HG03196 (cell line): ENCODE results near the gene COMMD10.

Experiments
- ATAC-seq: cut with Tn5 transposase; IDR thresholded peaks from one replicate; pipeline ENCODE4 v1.9.1; 2021; ENCODE audit not compliant: unreplicated experiment

COMMD10 gene

DNA sequence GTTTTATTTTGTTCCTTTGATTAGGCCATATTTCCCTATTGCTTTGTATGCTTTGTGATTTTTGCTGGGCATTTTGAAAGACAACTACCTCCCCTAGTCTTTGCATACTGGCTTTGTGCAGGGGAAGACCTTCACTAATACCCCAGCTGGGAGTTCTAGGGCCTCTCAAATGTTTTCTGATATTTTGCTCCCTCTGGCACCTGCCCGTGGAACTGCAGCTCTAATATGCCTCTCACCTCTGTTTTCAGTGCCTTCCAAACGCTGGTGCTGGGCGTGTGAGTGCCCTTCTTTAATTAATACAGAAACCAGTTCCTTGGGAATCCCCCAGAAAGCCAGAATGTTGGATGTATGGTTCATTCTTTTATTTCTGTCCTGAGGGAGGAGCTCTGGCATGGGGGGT, 204.5 kb downstream of the COMMD10 start:
- ATAC-seq = no peak

DNA sequence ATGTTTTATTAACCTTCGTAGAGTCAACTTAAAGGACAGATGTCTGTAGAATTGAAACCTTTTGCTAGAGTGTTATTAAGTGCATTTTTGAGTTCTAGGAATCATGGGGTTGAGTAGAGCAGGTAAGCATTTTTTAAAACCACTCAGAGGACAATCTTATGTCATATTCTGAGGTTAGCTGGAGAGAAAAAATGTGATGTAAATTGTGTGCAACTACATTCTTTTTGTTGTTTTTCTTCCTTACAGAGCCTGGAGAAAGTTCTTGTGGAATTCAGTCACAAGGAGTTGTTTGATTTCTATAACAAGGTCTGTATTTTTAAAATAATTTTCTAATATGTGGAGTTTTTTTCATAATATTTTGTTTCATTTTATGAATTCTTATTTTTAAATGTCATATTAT, 206.4 kb downstream of the COMMD10 start:
- ATAC-seq = no peak

DNA sequence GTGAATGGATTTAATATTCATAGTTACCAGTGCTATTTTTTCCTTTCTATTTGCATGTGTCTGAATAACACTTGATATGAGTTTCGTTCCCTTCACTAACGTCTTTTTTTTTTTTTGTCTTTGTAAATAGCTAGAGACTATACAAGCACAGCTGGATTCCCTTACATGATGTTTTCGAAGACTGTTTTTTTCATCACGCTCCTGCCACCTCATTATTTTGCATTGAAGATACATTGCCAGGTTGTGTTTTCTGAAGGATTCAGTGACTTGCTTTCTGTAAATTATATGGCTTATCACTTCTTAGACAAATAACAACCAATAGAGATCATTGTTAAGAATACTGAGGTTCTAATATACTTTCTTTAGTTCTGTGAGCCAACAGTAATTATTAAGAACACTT, 207.5 kb downstream of the COMMD10 start:
- ATAC-seq = no peak

- ATAC-seq = no peak
Measured at GRCh38 chr5:116296335-116297072, 211.7 kb downstream of the COMMD10 start.

GRCh38 chr5:116297296-116297814, 212.5 kb downstream of the COMMD10 start:
- ATAC-seq = no peak

DNA sequence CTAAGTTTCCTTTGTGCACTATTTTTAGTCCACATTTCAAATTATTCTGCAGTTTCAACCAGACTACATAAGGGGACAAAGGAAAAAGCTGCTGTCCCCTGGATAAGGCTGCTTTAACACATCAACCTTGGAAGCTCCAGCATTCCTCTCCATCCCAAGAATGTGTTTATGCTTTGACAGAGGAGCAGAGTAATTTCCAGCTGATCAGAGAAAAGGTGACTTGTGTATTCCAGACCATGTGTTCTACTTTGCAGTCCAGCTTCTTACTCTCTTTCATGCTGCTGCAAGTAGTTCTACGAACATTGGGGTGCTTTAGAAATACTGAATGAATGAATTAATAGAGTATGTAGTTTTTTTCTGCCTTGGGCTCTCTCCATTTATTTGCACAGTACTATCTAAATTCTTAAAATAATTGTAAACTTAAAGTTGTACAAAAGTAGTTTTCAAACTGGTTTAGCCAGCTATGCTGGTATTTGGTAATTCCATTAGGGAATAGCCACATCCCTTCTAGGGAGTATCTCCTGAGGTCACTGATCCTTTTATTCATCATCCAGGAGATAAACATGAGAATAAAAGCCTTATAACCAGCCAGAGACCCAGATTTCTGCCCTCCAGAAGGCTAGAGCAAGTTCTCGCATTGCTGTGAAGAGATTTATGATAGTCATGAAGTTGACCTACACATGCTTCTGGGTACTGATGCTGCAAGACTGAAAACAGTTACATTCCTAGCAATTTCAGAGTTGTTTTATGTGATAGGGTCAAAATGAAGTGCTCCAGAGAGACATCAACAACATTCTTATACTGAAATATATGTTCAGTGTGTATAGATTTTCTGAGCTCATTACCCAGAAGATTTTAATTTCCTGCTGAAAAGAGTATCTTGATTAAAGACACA, 215.2 kb downstream of the COMMD10 start:
- no peak for ATAC-seq

DNA sequence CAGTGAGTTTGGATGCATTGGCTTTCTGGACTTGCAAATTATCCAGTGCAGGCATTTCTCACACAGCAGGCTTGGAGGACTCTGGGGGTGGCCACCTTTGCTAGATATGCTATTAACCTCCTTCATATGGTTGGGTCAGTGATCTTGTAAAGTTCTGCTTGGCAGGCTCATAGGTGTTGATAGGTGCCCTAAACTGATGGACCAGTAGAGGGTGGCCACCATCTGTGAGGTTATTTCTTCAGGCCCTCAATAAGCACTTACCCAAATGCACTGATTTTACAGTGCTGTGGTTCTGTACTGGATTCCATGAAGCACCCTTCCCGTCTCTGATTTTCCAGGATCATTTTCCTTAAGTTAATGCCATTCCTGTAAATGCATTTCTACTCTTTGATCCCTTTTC, 216.3 kb downstream of the COMMD10 start:
- ATAC-seq = no peak

- ATAC-seq = no peak
Measured at GRCh38 chr5:116303340-116303739, 218.5 kb downstream of the COMMD10 start.

DNA sequence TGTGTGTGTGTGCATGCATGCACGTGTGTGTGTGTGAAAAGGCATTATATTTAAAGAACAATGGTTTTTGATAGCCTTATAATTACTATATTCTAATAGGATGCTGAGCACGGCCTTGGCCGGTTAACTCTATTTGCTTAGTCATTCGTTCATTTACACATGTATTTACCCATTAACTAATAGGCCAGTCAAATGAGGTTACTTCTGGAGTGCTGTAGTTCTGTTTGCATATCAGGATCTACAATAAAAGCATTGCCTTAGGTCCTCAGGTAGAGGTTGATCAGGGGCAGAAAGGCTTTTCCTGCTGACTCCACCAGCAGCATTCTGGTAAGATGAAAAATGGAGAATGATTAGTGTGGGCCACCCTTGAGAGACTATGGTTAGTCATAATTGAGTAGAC, 219.0 kb downstream of the COMMD10 start:
- ATAC-seq = no peak

DNA sequence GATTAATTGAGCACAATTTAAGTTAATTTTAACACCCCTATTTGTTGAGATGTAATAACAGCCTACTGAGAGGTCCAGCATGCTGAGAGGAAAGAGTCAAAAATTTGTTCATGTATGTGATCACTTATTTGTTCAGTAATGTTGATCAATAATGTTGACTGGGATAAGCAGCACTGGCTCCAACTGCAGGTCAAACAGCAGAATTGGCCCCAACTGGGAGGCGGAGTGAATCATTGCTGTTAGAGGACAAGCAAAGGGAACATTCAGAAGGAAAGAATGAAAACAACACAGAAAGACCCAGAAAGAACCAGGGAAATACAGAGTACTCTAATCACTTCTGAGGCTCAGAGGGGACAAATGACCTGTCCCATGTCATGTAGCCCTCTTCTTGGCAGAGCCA, 221.1 kb downstream of the COMMD10 start:
- no peak for ATAC-seq

DNA sequence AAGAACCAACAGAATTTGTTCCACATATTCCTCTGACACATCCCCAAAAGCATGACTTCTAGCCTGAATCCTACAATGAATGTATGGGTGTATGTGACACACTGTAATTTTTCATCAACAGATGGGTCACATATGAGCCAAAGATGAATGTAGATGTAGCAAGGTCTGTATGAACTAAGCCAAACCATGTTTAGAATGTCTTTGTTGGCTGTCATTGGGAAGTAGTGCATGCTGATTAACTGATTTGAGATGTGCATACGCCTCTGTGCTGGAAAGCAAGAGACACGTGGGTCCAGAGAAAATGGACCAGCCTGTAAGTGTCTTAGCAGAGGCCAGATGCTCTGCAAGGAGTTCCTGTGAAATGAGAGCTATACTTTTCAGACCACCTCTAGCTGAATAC, 222.0 kb downstream of the COMMD10 start:
- no peak for ATAC-seq

GRCh38 chr5:116308391-116308790, 223.6 kb downstream of the COMMD10 start:
- no peak for ATAC-seq

GRCh38 chr5:116313366-116313765, 228.5 kb downstream of the COMMD10 start:
- no peak for ATAC-seq

DNA sequence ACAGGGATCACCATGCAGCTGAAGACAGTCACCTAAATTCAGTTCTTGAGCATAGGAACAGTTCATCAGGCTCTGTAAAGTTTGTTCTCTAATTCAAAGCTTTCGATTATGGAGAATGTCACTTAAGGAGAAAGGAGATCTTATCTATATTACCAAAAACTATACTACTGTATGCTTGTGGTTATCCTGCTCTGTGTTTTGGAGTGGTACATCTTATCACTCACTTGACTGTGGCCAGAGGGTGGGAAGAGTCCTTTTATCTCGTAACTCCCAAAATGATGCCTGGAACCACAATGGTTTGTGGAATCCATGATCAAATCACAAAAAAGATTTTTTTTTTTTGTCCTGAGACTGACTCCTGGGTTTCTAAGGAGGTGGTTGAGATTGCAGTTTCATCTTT, 230.7 kb downstream of the COMMD10 start:
- ATAC-seq = no peak

GRCh38 chr5:116318091-116318854, 233.4 kb downstream of the COMMD10 start:
- ATAC-seq = no peak

- ATAC-seq = no peak
Measured at GRCh38 chr5:116320486-116320885, 235.7 kb downstream of the COMMD10 start.

GRCh38 chr5:116329503-116329902, 244.7 kb downstream of the COMMD10 start:
- ATAC-seq = no peak

DNA sequence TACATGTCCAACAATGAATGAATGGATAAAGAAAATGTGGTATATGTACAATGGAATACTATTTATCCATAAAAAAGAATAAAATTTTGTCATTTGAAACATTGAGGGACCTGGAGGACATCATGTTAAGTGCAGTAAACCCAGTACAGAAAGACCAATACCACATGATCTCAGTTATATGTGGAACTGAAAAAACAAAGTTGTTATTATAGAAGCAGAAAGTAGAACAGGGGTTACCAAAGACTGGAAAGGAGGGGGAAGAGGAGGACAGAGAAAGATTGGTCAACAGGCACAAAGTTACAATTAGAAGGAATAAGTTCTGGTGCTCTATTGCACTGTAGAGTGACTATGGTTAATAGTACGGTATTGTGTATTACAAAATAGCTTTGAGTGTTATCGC, 256.0 kb downstream of the COMMD10 start:
- ATAC-seq = no peak
